ENCODE data around the gene SMARCD3.

DNA sequence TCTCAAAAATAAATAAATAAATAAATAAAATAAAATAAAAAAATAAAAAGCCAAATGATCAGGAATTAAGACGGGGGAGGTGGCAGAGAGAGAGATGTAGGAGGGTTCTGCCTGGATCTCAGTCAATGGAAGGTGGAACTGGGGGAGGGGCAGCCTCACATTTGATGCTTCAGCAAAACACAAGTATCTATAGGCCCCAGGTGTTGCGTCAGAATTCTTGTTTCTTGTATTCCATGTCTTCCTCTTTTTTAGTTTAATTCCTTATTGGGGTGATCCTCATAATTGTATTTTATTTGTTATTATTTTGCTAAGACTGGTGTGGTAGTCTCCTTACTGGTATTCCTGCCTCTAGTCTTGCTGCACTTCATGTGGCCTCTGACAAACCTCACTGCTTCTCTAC is 41.4 kb upstream of the SMARCD3 start:
- TF ChIP-seq CTCF (conservative IDR thresholded peaks at IDR 0.05), result no peak
- no peak for TF ChIP-seq ZFX (IDR thresholded peaks at IDR 0.05)

Measured in C4-2B (cell line).